Stimulated activated CD4-positive, alpha-beta T cell treated with anti-CD3 and anti-CD28 coated beads, Interleukin-12 subunit alpha, Interleukin-12 subunit beta, amount 100 ng/mL, for 4 hours (primary cell): ENCODE results near the gene JAKMIP1.

Experiments used
- DNase-seq: peaks from one replicate; pipeline ENCODE4 v3.0.0-alpha.2; 2020

Gene JAKMIP1

DNA sequence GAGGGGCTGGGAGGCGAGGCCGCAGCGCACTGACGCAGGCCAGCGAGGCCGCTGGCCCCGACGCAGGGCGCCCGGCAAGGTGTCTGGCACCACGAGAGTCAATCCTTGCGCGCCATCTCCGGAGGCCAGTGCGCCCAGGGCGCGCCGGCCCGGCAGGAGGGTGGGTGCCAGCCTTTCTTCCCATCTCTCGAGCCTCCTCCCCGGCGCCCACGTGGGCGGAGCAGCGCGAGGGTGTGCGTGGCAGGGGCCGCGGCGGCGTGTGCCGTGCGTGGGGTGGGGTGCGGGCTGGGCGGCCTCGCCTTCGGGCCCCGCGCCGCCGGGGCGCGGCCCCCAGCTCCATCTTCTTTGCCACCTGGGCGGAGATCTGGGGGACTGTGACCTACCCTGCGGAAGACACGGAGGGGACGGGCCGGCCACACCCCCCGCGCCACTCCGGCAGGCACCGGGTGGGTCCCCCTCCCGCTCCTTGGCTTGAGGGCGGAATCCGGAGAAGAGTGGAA is 877 bp downstream of the JAKMIP1 start:
- DNase-seq: peak; percentile 10

DNA sequence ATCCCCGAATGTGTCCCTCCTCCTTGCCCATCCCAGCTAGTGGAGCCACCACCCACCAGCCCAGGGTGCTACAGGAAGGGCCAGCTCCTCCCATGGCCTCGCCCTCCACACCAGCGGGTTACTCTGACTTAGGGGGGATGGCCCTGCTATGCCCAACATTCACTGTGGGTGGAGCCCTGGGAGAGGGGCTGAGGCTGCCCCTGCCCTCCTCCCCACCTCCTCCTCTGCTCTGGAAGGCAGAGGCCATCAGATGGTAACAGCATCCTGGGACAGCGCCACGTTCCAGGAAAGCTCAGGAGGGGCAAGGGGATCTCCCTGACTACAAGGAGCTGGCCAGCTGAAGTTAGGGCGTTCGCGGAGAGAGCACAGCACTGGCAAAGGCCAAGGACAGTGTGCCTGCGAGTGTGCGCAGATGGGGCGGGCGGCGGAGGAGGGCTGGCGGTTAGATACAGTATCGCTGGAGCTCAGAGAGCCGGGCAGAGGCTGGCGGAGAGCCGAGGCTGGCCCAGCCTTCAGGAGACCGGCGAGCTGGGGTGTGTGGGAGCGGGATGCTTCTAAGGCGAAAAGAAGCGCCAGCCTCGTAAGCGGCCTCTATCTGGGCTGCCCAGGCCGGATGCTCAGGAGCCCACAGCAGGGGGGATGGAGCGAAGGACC is 1.5 kb downstream of the JAKMIP1 start:
- peak; percentile 8 for DNase-seq

DNA sequence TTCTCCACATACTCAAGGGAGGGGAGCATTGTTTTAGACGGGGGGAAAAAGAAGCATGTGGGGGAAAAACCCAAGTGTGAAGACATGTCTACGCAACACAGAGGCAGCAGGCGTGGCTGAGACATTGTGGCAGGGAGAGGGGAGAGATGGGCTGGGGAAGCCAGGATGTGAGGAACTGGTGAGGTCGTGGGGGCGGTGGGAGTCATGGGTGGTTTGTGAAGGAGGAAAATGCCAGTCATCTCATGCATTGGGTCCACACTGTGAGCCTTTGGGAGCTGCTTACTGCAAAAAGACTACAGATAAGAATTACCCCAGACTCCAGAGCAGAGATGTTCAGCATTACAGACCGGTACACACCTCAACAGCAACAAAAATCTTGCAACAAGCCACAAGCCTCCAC is 2.1 kb downstream of the JAKMIP1 start:
- peak; percentile 28 for DNase-seq

DNA sequence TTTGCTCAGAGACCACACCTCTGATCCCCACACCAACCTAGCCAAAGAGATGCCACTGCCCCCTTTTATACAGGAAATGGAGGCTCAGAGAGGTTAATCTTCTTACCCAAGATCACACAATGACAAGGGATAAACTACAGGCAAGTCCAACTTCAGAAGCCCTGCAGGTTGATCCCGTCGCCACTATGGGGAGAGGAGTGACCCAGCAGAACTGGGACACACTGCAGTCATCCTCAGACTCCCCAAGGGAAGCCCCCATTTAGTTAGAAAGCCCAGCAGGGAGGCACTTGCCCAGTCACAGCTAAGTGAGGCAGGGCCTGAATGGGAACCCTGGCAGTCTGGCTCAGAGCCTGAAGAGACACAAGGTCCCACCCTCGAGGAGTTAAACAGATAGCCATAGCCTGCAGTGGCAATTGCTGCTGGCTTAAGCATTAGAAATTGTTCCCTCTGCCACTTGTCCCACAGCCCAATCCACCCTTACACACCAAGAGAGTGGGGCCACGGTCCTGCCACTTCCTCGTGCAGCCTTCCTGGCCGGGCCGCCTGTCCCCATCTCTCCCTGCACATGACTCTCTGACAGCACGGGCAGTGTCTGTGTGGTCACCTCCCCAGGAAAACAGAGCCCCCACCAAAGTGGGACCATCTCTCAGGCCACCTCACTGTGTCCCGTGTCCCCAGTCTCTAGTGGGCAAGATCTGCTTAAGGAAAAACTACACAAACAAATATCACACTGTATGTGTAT is 2.7 kb downstream of the JAKMIP1 start:
- no peak for DNase-seq

DNA sequence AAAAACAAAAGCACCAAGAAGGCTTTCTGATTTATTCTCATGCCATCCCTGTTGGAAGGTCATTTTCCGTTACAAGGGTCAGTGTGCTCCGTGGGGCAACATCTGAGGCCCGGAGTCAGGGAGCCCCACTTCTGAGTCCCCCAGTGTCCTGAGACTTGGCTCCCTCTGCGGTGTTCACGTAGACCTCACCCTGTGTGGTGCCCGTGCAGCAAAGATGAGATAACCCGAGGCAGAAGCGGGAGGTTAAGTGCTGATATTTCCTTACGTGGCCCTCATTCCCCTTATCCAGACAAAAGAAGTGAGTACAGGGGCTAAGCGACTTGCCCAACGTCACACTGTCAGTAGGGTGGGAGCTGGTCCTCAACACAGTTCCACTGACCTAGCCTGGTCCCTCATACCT is 3.5 kb downstream of the JAKMIP1 start:
- no peak for DNase-seq

DNA sequence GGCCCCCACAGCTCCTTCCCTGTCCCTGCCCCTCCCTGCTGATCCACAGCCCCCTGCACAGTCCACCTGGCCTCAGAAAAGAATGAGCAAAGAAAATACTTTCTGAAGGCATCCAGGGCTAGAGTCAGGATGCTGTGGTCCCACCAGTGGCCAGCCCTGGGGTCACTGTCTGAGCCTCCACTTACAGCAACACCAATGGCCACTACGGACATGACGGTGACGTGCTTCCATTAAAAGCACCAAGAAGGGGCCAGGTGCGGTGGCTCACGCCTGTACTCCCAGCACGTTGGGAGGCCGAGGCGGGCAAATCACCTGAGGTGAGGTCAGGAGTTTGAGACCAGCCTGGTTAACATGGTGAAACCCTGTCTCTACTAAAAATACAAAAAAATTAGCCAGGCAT is 4.0 kb downstream of the JAKMIP1 start:
- DNase-seq: no peak

DNA sequence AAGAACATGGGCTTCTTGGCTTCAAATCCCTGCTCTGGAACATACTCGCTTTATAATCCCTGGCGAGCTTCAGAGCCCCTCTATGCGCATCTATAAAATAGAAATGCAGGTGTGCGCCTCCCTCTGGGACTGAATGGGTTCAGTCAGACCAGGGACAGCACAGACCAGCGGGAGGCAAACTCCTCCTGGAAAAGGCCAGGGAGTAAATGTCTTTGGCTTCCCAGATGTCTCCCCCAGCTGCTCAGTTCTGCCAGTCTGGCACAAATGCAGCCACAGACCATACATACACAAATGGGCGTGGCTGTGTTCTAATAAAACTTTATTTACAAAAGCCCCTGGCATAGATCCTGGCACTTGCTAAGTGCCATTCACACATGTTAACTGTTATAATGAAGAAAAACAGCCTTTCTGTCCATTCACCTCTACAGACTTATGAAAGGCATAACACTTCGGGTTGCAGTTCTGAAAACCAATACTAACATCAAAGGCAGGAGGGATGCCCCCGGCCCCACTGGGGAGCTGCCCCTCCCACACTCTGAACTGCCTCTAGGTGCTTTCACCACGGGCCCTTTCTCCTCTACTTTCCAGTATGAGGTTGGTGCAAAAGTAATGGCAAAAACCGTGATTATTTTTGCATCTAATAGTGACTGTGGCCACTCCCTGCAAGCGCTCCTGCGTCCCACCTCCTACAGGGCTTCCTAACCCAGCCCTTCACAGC is 4.6 kb downstream of the JAKMIP1 start:
- no peak for DNase-seq

DNA sequence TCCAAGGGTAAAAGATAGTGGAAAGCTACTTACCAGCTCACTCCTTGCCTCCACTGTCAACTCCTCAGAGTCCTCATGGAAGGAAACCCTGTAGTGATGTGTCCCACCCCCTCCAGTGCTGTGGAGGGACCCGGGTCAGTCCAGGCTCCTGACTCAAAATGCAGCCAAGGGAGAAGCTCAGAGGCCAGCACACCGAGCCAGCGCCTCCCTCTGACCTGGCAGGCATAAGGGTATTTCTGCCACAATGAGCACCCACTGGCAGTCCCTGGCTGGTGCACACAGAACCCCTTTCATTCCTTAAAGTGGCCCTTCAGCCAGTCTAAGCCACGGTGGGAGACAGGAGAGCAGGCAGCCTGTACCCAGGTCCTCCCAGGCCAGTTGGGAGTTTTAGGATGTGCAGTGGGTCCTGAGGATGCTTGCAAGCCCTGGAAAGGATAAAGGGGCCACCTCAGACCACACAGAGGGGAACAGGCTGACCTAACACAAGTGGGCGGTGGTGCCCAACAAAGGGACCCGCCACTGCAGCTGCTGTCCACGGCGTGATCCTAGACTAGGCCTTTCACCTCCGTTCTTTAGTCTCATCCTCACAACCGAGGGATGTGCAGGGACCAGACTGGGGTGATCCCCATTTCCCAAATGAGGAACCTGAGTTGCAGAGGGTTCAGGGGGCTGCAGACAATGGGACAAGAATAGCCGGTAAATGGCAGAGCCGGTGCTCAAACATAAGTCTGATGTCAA is 5.7 kb downstream of the JAKMIP1 start:
- no peak for DNase-seq

DNA sequence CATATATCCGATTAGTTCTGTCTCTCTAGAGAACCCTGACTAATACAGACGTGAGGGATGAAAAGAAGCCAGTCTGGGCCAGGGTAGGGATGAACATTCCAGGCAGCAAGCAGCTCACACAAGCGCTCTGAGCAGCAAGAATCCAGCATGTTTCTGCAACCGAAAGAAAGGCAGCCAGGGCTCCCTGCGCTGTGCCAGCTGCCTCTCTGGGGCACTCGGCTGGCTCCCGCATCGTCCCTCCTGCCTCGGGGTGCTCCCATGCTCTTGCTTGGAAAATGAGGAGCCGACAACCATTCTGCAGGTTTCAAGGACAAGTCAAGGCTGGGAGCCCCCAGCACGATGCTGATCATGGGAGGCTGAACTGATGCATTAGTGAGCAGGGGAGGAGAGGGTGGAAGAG is 7.0 kb downstream of the JAKMIP1 start:
- no peak for DNase-seq

DNA sequence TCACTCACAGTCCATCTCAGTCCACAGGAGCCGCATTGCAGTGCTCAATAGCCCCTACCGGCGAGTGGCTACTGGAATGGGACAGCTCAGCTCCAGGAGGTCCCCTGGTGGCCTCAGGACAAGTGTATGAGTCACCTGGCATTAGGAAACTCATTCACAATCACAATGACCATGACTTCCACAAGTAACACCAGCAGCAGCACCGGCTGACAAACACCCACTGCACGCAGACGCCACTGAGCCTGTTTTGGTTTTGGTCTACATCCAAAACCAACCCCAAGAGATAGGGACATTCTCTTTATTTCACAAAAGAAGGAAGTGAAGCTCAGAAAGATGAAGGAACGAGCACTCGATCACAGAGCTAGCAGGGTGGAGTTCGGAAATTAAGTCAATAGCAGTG is 8.1 kb downstream of the JAKMIP1 start:
- no peak for DNase-seq

DNA sequence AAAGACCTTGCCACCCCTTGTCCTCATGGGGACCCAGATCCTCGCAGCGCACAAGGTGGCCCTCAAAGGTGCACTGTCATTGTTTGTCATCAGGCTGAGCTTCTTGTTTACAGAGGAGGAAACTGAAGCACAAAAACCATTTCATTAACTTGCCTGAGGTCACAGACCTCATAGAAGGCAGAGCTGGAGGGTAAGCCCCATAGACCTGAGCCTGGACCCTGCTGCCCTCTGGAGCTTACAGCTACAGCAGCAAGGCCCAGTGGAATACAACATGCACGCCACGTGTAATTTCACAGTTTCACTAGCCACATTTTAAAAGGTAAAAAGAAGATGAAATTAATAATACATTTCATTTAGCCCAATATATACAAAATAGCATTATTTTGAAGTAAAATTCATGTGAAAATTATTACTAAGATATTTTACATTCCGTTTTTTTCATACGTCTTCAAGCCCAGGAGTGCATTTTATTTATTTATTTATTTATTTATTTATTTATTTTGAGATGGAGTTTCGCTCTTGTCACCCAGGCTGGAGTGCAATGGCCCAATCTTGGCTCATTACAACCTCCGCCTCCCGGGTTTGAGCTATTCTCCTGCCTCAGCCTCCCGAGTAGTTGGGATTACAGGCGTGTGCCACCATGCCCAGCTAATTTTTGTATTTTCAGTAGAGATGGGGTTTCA is 8.8 kb downstream of the JAKMIP1 start:
- DNase-seq: no peak

DNA sequence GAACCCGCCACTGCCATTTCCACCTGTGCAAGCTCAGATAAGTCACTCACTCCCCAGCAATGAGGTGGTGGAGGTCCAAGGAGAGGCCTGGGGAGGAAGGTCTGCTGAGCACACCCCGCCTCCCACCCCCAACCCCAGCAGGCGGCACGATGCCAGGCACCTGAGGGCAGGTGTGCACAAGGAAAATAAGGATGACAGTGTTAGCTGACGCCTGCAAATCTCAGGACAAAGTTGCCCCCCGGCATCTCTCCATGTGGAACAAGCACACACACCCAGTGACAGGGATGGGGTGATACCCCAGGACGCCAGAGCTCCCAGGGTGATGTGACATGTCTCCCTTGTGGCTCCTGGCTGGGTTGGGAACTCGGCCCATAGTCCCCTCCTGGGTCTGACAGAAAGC is 9.9 kb downstream of the JAKMIP1 start:
- no peak for DNase-seq

DNA sequence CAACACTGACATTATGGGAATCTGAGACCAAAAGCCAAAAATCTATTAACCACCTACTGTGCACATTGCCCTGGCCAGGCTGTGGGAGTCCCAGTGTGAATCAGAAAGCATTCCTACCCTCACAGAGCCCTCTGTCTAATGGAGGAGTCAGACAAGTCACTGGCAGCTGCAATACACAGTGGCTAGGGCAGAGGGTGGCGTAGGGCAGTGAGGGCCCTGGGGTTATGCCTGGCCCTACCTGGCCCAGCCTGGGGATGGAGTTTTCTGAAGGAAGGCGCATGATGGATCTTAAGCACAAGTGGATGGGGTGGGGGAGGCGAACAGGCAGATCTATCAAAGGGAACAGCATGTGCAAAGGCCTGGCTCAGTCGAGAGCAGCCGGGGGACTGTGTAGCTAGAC is 10.8 kb downstream of the JAKMIP1 start:
- no peak for DNase-seq

DNA sequence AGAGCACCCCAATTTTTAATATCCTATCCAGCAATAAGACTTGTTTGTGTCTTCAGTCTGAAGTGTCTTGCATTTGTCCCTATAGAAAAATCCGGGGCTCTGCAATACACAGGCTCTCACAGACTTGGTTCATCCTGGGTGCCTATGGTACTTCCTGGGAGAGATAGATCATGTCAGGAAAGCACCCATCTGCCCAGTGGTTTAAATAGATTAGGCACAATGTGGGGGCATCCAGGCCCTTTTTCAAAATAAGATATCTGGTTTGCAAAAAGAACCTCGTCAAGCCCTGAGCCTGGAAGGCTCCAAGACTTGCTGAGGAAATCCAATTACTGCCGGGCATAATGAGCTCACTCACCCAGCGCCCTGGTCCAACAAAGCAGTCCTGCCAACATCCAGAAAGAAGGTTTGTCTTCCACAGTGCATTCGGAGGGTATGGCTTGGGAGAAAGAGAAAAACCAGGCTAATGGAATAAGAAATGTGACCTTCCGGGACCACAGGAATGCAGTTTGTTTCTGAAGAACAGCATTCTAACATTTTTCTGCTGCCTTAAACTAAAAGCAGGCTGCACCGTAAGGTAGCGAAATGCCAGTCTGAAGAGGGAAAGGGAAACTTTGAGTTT is 11.6 kb downstream of the JAKMIP1 start:
- DNase-seq: no peak

DNA sequence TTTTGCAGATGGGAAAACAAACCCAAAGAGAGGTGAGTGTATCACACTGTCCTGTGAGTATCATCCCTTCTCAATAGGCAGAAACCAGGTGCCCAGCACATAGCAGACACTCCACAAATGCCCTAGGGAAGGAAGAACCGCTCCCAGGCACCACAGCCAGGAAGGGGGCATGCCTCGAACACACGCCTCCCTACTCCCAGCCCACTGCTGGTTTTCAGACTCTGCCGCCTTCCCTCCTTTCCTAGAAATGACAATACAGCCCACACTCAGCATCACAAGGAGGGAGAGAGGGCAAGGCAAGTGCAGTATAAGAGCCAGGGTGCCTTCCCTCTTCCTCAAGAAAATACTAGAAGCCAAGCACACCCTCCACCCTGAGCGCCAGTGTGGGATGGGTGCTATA is 16.2 kb downstream of the JAKMIP1 start:
- no peak for DNase-seq

DNA sequence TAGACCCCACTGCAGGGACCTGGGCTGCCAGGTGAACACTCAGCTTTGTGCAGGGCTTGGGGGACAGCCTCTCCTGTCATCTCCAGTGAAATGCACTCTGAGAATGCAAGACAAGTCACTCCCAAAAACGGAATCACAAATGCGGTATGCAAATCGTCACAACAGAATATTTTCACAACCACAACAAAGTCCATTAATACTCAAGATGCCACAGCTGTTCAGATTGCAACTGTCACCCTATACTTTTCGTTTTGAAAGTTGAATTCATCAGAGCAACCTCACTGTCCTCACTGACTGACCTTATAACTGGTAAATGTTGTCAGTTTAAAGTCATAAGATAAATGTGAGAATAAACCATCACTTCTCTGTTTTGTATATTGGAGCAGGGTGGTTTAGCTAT is 16.6 kb downstream of the JAKMIP1 start:
- no peak for DNase-seq

DNA sequence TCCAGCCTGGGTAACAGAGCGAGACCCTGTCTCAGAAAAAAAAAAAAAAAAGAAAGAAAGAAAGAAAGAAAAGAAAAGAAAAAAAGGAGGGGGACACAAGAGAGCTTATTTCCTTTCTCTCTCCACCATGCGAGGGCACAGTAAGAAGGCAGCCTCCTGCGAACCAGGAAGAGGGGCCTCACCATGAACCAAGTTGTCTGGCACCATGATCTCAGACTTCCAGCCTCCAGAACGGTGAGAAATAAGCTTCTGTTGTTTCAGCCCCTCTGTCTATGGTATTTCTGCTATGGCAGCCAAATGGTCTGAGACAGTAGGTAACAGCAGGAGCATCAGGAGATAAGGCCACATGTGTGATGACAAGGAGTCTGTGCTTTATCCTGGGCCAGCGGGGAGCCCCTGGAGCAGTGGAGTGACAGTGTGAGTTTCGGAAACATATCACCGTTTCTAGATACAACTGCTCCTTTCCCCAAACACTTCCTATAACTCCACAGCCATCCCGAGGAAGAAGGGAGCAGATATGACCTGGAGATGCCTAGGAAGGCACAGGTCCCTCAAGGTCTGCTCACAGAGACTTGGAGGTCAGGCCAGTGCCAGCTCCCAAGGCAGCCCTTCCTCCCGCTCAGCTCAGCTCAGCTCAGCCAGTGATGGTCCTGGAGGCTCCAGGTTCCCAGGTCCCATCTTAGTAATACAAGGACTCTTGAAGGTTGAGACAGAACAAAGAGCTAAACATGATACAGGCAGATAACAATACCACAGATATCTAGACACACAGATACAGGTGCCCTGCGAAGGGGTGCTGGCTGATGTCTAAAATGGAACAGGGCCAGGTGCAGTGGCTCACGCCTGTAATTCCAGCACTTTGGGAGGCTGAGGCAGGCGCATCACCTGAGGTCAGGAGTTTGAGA is 17.7 kb downstream of the JAKMIP1 start:
- no peak for DNase-seq

DNA sequence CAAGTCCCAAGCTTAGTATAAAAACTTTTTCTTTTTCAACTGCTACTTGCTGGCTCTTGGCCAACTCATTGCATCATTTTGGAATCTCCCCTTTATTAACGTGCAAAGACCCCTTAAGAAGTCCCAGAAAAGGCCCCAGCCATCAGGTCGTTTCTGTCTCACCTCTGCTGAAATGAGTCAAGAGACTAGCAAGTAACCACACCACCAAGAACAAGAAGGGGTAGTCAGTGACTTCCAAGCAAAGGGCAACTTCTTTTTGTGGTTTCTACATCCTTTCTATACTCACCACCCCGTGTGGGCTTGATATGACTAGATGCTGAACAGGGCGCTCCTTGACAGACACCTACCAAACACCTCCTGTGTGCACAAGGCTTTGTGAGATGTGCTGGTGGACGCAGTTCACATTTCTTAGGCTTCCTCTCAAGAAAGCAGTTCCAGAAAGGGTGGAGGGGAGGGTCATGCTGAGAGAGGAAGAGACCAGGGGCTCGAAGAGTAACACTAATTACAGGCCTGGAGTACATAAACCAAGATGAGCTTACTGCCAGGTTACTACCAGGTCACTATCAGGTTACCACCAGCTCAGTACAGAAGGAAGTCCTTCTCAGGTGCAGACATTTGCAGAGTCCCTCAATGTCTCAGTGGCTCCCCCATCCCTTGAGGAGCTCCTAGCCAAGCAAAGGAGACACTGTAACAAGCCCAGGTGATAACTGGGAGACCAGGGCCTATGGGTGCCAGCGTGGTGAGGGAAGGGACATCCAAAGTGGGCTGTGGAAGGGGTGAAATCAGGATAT is 19.3 kb downstream of the JAKMIP1 start:
- peak; percentile 8 for DNase-seq

DNA sequence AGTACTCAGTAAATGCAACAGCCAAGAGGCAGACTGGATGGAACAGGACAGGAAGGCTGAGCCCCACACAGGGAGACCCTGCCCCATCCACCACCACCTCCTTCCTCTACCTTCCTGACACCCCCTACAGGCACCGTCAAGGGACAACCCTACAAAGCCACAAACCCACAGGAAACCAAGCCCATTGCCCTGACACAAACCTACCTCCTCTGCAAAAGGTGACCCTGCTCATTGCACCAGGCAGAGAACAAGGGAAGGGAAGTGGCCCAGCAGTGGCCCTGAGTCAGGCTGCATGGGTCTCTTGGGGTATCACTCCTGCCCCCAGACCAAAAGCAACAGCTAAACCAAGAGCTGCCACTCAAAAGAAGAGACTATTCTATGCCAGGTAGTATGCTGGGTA is 21.0 kb downstream of the JAKMIP1 start:
- no peak for DNase-seq

DNA sequence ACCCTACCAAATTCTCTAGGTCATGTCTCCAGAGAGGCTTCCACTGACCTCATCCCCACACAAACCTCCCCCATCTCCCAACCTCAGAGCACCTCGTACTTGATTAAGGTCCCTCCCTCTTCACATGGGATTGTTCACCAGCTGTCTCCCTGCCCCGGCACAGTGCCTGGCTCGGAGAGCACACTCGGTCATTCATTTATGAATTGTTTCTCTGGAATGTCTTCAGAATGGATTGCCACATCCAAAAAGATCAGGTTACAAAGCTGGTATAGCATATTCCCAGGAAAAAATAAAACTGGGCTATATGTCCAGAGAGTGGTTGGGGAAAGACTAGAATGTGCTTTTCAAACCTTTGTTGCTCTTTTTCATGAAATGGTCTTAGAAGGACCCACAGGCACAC is 21.6 kb downstream of the JAKMIP1 start:
- DNase-seq: no peak
